Esophagus muscularis mucosa (tissue), 4 donors: Measurements from ENCODE around the gene BRCC3. TPM values are rescaled to one million over a fixed set of nuclear protein-coding genes. Genes with fewer than 3 reads are reported as not detected.

Experiments
- DNase-seq: peaks from one replicate; pipeline ENCODE4 v3.0.0-alpha.2; 2017; ENCODE audit errors: extremely low spot score
- H3K27ac ChIP-seq, 4 donors: fragments of 200-600 bp; sonication (generic); replicated peaks in 1 of 4; 1 replicate in 3 of 4; 2 replicates in 1 of 4; pipeline ENCODE4 v1.5.1; 2016 to 2019; ENCODE audit warnings: mild to moderate bottlenecking in 1 of 4
- H3K27me3 ChIP-seq, 4 donors: fragments of 200-600 bp; sonication (generic); one replicate each; pipeline versions ENCODE4 v1.5.1 to v1.6.0; 2016 to 2019
- H3K36me3 ChIP-seq, 4 donors: fragments of 200-600 bp; sonication (generic); one replicate each; pipeline ENCODE4 v1.5.1; 2016 to 2019
- H3K4me1 ChIP-seq, 4 donors: fragments of 200-600 bp; sonication (generic); one replicate each; pipeline ENCODE4 v1.5.1; 2016 to 2019
- H3K4me3 ChIP-seq, 4 donors: fragments of 200-600 bp; sonication (generic); 1 replicate in 2 of 4; 2 replicates in 2 of 4; pipeline ENCODE4 v1.5.1; 2016 to 2019; ENCODE audit warnings: mild to moderate bottlenecking in 4 of 4, moderate library complexity in 1 of 4
- H3K9me3 ChIP-seq, 4 donors: fragments of 200-600 bp; sonication (generic); 1 replicate in 3 of 4; 2 replicates in 1 of 4; pipeline ENCODE4 v1.5.1; 2016 to 2019
- CTCF ChIP-seq, 3 experiments: fragments of 200-600 bp in 2 of 3; fragments of 450-650 bp in 1 of 3; sonication (generic) in 2 of 3; IDR thresholded peaks; one replicate each; pipeline ENCODE4 v1.5.1; 2017 to 2019; ENCODE audit warnings: antibody characterized with exemption in 3 of 3, mild to moderate bottlenecking in 2 of 3, moderate library complexity in 1 of 3
- EP300 ChIP-seq: sonication (generic); formaldehyde crosslinking; IDR thresholded peaks from one replicate; pipeline ENCODE4 v1.6.1; 2017; ENCODE audit warnings: antibody characterized with exemption
- POLR2A ChIP-seq: fragments of 450-650 bp; IDR thresholded peaks from one replicate; pipeline ENCODE4 v1.6.1; 2017; ENCODE audit warnings: antibody characterized with exemption, moderate library complexity, mild to moderate bottlenecking, low read depth
- POLR2AphosphoS5 ChIP-seq, 2 donors: sonication (generic); formaldehyde crosslinking; IDR thresholded peaks; one replicate each; pipeline ENCODE4 v1.6.1; 2017; ENCODE audit warnings: antibody characterized with exemption in 2 of 2
- WGBS: methylation state at CpG from one replicate; pipeline ENCODE4 v1.1.5; 2018; 5-methylcytosine and 5-hydroxymethylcytosine counted together
- intact Hi-C: fragments of 100-400 bp; cut with DNase I; formaldehyde crosslinking; loops from one replicate; pipeline ENCODE4 v1.15.1; 2023
- total RNA-seq, 4 donors: library from RNA; depleted of rRNA; stranded (reverse); fragments of >200 nt; gene quantifications; one replicate each; pipeline versions ENCODE4 v1.1.0 to v1.2.1, GENCODE V29; 2016

BRCC3 gene
- total RNA-seq, 4 donors from 2014 or later: 10.9 to 18.8 (median 16.8) TPM

- intact Hi-C loops: no loop called here
- 42% methylated on average over 69 of the region's 82 CpGs for WGBS
- no peaks in the 10 kb centered on the region for H3K27me3 ChIP-seq
- peak within 1 kb of the TSS; percentile 93 to 96 (median 94) for H3K27ac ChIP-seq
- TF ChIP-seq CTCF (IDR thresholded peaks at IDR 0.05) (no peak), POLR2AphosphoS5 (IDR thresholded peaks at IDR 0.05) (peak; percentile 77 to 84), POLR2A (peak; percentile 19), EP300 (no peak)
- peak; percentile 97 for DNase-seq
- H3K4me1 ChIP-seq: peaks cover 6 to 30% (median 12%) of the 10 kb centered on the region in 4 donors
- H3K36me3 ChIP-seq: no peaks in the 10 kb centered on the region
- no peaks in the 10 kb centered on the region for H3K9me3 ChIP-seq
- H3K4me3 ChIP-seq: peak within 1 kb of the TSS; percentile 63 to 73 (median 66)
Observed at GRCh38 chrX:155026727-155027508, 44.4 kb upstream of the BRCC3 start, which contains the start of gene FUNDC2. Gene FUNDC2 (plus strand): TSS chrX:155026844. CDS start chrX:155026939, 95 bp downstream.

- H3K27ac ChIP-seq: peak overlapping the region; percentile 93 to 96 (median 94)
- H3K4me3 ChIP-seq: peak overlapping the region; percentile 63 to 73 (median 66)
- 40% methylated on average over 14 of the region's 14 CpGs for WGBS
- DNase-seq: no peak
- TF ChIP-seq CTCF (IDR thresholded peaks at IDR 0.05) (no peak), EP300 (peak; percentile 59), POLR2AphosphoS5 (IDR thresholded peaks at IDR 0.05) (peak; percentile 62 to 92), POLR2A (no peak)
- H3K4me1 ChIP-seq: peaks cover 6 to 30% (median 12%) of the 10 kb centered on the region in 4 donors
- intact Hi-C loops: no loop called here
- H3K9me3 ChIP-seq: no peaks in the 10 kb centered on the region
- H3K36me3 ChIP-seq: no peaks in the 10 kb centered on the region
- H3K27me3 ChIP-seq: no peaks in the 10 kb centered on the region
Observed at GRCh38 chrX:155027509-155028066, 43.7 kb upstream of the BRCC3 start.

GRCh38 chrX:155028129-155028528 lies 43.2 kb upstream of the BRCC3 start:
- TF ChIP-seq POLR2A (no peak), EP300 (no peak), POLR2AphosphoS5 (IDR thresholded peaks at IDR 0.05) (no peak), CTCF (IDR thresholded peaks at IDR 0.05) (no peak)
- Histone ChIP-seq H3K4me1 (peaks cover 6 to 30% (median 12%) of the 10 kb centered on the region in 4 donors), H3K27me3 (no peaks in the 10 kb centered on the region), H3K9me3 (no peaks in the 10 kb centered on the region), H3K27ac (peak overlapping the region; percentile 93 to 96 (median 94)), H3K4me3 (peak overlapping the region; percentile 63 to 73 (median 66)), H3K36me3 (no peaks in the 10 kb centered on the region)
- WGBS: 31% methylated on average over 3 of the region's 3 CpGs
- intact Hi-C loops: no loop called here
- DNase-seq: no peak

- Histone ChIP-seq H3K36me3 (peaks cover 0 to 6% (median 0%) of the 10 kb centered on the region in 4 donors), H3K27ac (peak overlapping the region; percentile 93 to 96 (median 94)), H3K4me1 (peaks cover 6 to 30% (median 12%) of the 10 kb centered on the region in 4 donors), H3K4me3 (no peak overlapping the region), H3K9me3 (no peaks in the 10 kb centered on the region), H3K27me3 (no peaks in the 10 kb centered on the region)
- no peak for DNase-seq
- no peak for TF ChIP-seq EP300
- TF ChIP-seq POLR2AphosphoS5 (IDR thresholded peaks at IDR 0.05): peak in 1 of 2 donors; percentile 9
- 58% methylated on average over 2 of the region's 2 CpGs for WGBS
- intact Hi-C loops: no loop called here
Observed at GRCh38 chrX:155028877-155029291, 42.4 kb upstream of the BRCC3 start.

GRCh38 chrX:155031657-155032056 lies 39.7 kb upstream of the BRCC3 start:
- Histone ChIP-seq H3K4me3 (no peak overlapping the region), H3K27me3 (no peaks in the 10 kb centered on the region), H3K9me3 (peaks cover 0 to 6% (median 0%) of the 10 kb centered on the region in 4 donors), H3K27ac (no peak overlapping the region), H3K36me3 (peaks cover 0 to 17% (median 6%) of the 10 kb centered on the region in 4 donors), H3K4me1 (peaks cover 6 to 25% (median 12%) of the 10 kb centered on the region in 4 donors)
- no peak for DNase-seq
- TF ChIP-seq POLR2A (no peak), POLR2AphosphoS5 (IDR thresholded peaks at IDR 0.05) (no peak), EP300 (no peak), CTCF (IDR thresholded peaks at IDR 0.05) (no peak)
- 85% methylated on average over 5 of the region's 5 CpGs for WGBS
- intact Hi-C loops: no loop called here
